ENCODE data around the gene OR5K4. TPM values are rescaled to one million over a fixed set of nuclear protein-coding genes. Genes with fewer than 3 reads are reported as not detected.

Gene OR5K4
- total RNA-seq, 4 donors from 2014 or later, result not detected

Other genes starting within 250 kb of the OR5K4 start
- gene OR5H1, start 223.1 kb upstream of the OR5K4 start, total RNA-seq, result not detected
- not detected for gene OR5H14, start 206.4 kb upstream of the OR5K4 start, total RNA-seq
- gene OR5H15, start 187.2 kb upstream of the OR5K4 start, total RNA-seq, result not detected
- not detected for gene OR5H6, start 89.6 kb upstream of the OR5K4 start, total RNA-seq
- not detected for gene OR5H2, start 71.3 kb upstream of the OR5K4 start, total RNA-seq
- not detected for gene OR5K3, start 36.8 kb downstream of the OR5K4 start, total RNA-seq
- gene OR5K1, start 109.3 kb downstream of the OR5K4 start, total RNA-seq, result not detected
- gene OR5K2, start 143.8 kb downstream of the OR5K4 start, total RNA-seq, result not detected
- 100 to 1,000 TPM in 2 of 4 donors, 10 to 100 TPM in 2; 80.0 to 192 (median 109) TPM for gene CLDND1, start 169.0 kb downstream of the OR5K4 start, total RNA-seq
- gene GPR15, start 178.1 kb downstream of the OR5K4 start, total RNA-seq, result 1 to 10 TPM; 1.5 to 2.7 (median 1.7) TPM
- gene CPOX, start 239.8 kb downstream of the OR5K4 start, total RNA-seq, result 10 to 100 TPM; 18.3 to 23.6 (median 21.4) TPM